Esophagus squamous epithelium (tissue), 5 donors: ENCODE measurements around the gene EPB41L4B. TPM values are rescaled to one million over a fixed set of nuclear protein-coding genes. Genes with fewer than 3 reads are reported as not detected.
"Not testable (repeated sequence)": the region's sequence is repeated elsewhere in the genome, so short reads cannot be mapped to it uniquely, and the experiment has no call there.

Experiments used
- DNase-seq: peaks from one replicate; lab custom pipeline; 2025; lab: John Stamatoyannopoulos, UW
- H3K27ac ChIP-seq, 4 donors: fragments of 200-600 bp; sonication (generic); one replicate each; pipeline ENCODE4 v1.5.1; 2016 to 2019; ENCODE audit warnings: mild to moderate bottlenecking in 1 of 4
- H3K27me3 ChIP-seq, 4 donors: fragments of 200-600 bp; sonication (generic); 1 replicate in 3 of 4; 2 replicates in 1 of 4; pipeline versions ENCODE4 v1.5.1 to v1.6.0; 2017 to 2021; ENCODE audit warnings: antibody characterized with exemption in 1 of 4
- H3K36me3 ChIP-seq, 3 donors: fragments of 200-600 bp; sonication (generic); one replicate each; pipeline ENCODE4 v1.5.1; 2016 to 2019
- H3K4me1 ChIP-seq, 3 donors: fragments of 200-600 bp; sonication (generic); one replicate each; pipeline ENCODE4 v1.5.1; 2017 to 2019
- H3K4me3 ChIP-seq, 4 donors: fragments of 200-600 bp; sonication (generic); 1 replicate in 3 of 4; 2 replicates in 1 of 4; pipeline ENCODE4 v1.5.1; 2016 to 2019; ENCODE audit warnings: mild to moderate bottlenecking in 2 of 4, moderate library complexity in 1 of 4
- H3K9me3 ChIP-seq, 3 donors: fragments of 200-600 bp; sonication (generic); one replicate each; pipeline ENCODE4 v1.5.1; 2016 to 2019
- CTCF ChIP-seq, 6 experiments: fragments of 450-650 bp in 4 of 6; fragments of 200-600 bp in 2 of 6; sonication (generic) in 2 of 6; IDR thresholded peaks; one replicate each; pipeline ENCODE4 v1.5.1; 2016 to 2019; ENCODE audit warnings: antibody characterized with exemption in 6 of 6, mild to moderate bottlenecking in 4 of 6, moderate library complexity in 4 of 6
- POLR2A ChIP-seq, 4 donors: fragments of 450-650 bp; IDR thresholded peaks; one replicate each; pipeline ENCODE4 v1.6.1; 2017; ENCODE audit warnings: antibody characterized with exemption in 4 of 4, mild to moderate bottlenecking in 4 of 4, moderate library complexity in 3 of 4
- WGBS, 2 donors: methylation state at CpG; one replicate each; pipeline ENCODE4 v1.1.5; 2018; 5-methylcytosine and 5-hydroxymethylcytosine counted together
- intact Hi-C: fragments of 100-400 bp; cut with DNase I; formaldehyde crosslinking; loops from one replicate; pipeline ENCODE4 v1.15.0; 2022
- total RNA-seq, 4 donors: library from RNA; depleted of rRNA; stranded (reverse); fragments of >200 nt; gene quantifications; one replicate each; pipeline ENCODE4 v1.1.0, GENCODE V29; 2016
- donor health status: DM: yes; HTN: yes; CAD: no.

EPB41L4B gene
- total RNA-seq, 4 donors from 2014 or later = 0.45 to 3.8 (median 1.8) TPM

DNA sequence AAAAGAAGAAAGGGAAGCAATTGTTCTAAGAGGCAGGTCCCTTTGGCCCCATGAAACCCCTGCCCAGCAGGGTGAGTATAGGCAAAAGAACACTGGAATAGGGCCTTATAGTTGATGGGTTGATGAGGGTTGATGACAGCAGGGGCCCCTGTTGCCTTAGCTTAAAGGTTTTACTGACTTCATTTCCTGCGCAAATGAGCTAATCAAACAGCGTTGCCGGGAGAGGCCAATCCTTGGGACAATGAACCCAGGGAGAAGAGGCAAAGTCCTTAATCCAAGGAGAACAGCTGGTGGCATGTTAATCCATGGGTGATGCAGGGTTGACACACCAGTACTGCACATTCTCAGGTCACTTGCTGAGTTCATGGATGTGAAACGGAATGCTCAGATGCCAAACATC lies 22.0 kb upstream of the EPB41L4B start:
- TF ChIP-seq POLR2A (IDR thresholded peaks at IDR 0.05) (no peak), CTCF (IDR thresholded peaks at IDR 0.05) (no peak)
- H3K27ac ChIP-seq = no peak overlapping the region
- no peak overlapping the region for H3K4me3 ChIP-seq
- no peak for DNase-seq
- no peaks in the 10 kb centered on the region for H3K36me3 ChIP-seq
- WGBS, 2 donors = 84 to 89% methylated on average over 3 to 4 of the region's 4 CpGs
- peaks cover 0 to 38% (median 0%) of the 10 kb centered on the region in 3 donors for H3K4me1 ChIP-seq
- no peaks in the 10 kb centered on the region for H3K9me3 ChIP-seq
- intact Hi-C loops = no loop called here
- peaks cover 0 to 3% (median 0%) of the 10 kb centered on the region in 4 donors for H3K27me3 ChIP-seq

GRCh38 chr9:109341561-109341960 lies 20.7 kb upstream of the EPB41L4B start:
- no peak for DNase-seq
- H3K9me3 ChIP-seq = no peaks in the 10 kb centered on the region
- WGBS, 2 donors = 0 to 65% methylated on average over 1 to 6 of the region's 6 CpGs
- intact Hi-C loops = no loop called here
- no peak overlapping the region for H3K27ac ChIP-seq
- no peaks in the 10 kb centered on the region for H3K27me3 ChIP-seq
- H3K4me1 ChIP-seq = peaks cover 0 to 38% (median 0%) of the 10 kb centered on the region in 3 donors
- TF ChIP-seq CTCF (IDR thresholded peaks at IDR 0.05) (no peak), POLR2A (IDR thresholded peaks at IDR 0.05) (no peak)
- no peaks in the 10 kb centered on the region for H3K36me3 ChIP-seq
- no peak overlapping the region for H3K4me3 ChIP-seq

DNA sequence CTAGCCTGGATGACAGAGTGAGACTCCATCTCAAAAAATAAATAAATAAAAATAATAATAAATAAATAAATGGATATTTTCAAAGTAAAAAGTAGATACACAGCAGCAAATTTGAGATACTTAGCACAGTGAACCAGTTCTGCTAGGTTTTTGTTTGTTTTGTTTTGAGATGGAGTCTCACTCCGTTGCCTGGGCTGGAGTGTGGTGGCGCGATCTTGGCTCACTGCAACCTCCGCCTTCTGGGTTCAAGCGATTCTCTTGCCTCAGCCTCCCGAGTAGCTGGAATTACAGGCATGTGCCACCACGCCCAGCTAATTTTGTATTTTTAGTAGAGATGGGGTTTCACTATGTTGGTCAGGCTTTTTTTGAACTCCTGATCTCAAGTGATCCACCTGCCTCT lies 20.1 kb upstream of the EPB41L4B start:
- DNase-seq, H3K4me3 ChIP-seq, H3K9me3 ChIP-seq, H3K27me3 ChIP-seq, H3K27ac ChIP-seq, intact Hi-C loops, H3K36me3 ChIP-seq: not testable (repeated sequence)
- 70 to 76% methylated on average over 7 of the region's 7 CpGs for WGBS, 2 donors
- H3K4me1 ChIP-seq = peaks cover 0 to 35% (median 0%) of the 10 kb centered on the region in 3 donors

- Histone ChIP-seq H3K9me3 (no peaks in the 10 kb centered on the region), H3K4me1 (peaks cover 3 to 15% (median 4%) of the 10 kb centered on the region in 3 donors), H3K4me3 (no peak overlapping the region), H3K36me3 (no peaks in the 10 kb centered on the region), H3K27ac (no peak overlapping the region), H3K27me3 (no peaks in the 10 kb centered on the region)
- 70 to 75% methylated on average over 3 of the region's 3 CpGs for WGBS, 2 donors
- TF ChIP-seq CTCF (IDR thresholded peaks at IDR 0.05) (no peak), POLR2A (IDR thresholded peaks at IDR 0.05) (no peak)
- DNase-seq = no peak
- intact Hi-C loops = no loop called here
Measured at GRCh38 chr9:109336409-109336808, 15.6 kb upstream of the EPB41L4B start.

GRCh38 chr9:109335929-109336328 lies 15.1 kb upstream of the EPB41L4B start:
- no peak for DNase-seq
- Histone ChIP-seq H3K27me3 (no peaks in the 10 kb centered on the region), H3K36me3 (no peaks in the 10 kb centered on the region), H3K9me3 (no peaks in the 10 kb centered on the region), H3K27ac (no peak overlapping the region), H3K4me1 (peaks cover 6 to 15% (median 7%) of the 10 kb centered on the region in 3 donors), H3K4me3 (no peak overlapping the region)
- TF ChIP-seq CTCF (IDR thresholded peaks at IDR 0.05) = no peak
- no peak for TF ChIP-seq POLR2A (IDR thresholded peaks at IDR 0.05)
- intact Hi-C loops = no loop called here
- 65 to 72% methylated on average over 2 of the region's 2 CpGs for WGBS, 2 donors

DNA sequence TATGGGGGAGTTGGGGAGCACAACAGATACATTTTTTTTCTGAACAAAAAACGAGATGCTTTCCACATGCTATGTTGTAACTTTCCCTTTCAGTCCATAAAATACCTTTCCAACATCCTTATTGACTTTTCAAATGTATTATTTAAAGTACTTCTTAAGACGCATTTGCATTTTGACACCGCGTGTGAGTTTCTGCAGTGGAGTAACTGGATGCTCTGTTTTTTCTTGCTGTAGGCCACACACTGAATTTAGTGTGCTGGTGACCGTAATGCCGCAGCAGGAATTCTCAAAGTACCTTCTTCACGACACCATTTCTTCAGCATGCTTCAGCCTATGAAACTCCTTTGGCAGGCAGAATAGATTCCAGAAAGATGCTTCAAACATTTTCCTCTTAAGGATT lies 14.3 kb upstream of the EPB41L4B start:
- Histone ChIP-seq H3K27ac (no peak overlapping the region), H3K36me3 (no peaks in the 10 kb centered on the region), H3K4me3 (no peak overlapping the region), H3K27me3 (no peaks in the 10 kb centered on the region), H3K4me1 (peaks cover 7 to 19% (median 7%) of the 10 kb centered on the region in 3 donors), H3K9me3 (no peaks in the 10 kb centered on the region)
- TF ChIP-seq POLR2A (IDR thresholded peaks at IDR 0.05) = no peak
- TF ChIP-seq CTCF (IDR thresholded peaks at IDR 0.05) = no peak
- WGBS, 2 donors = 79 to 84% methylated on average over 7 of the region's 7 CpGs
- DNase-seq = no peak
- intact Hi-C loops = no loop called here
